H7 (cell line): ENCODE measurements around the gene PKP4. TPM values are rescaled to one million over a fixed set of nuclear protein-coding genes. Genes with fewer than 3 reads are reported as not detected.

Experiments used
- DNase-seq: peaks from one replicate; pipeline ENCODE4 v3.0.0; 2012
- H3K27me3 ChIP-seq: 2 replicates; pipeline ENCODE4 v1.6.0; 2011; ENCODE audit warnings: mild to moderate bottlenecking, low read length; ENCODE audit not compliant: control insufficient read depth, insufficient read depth
- H3K36me3 ChIP-seq: replicated peaks from 2 replicates; pipeline ENCODE4 v1.5.1; 2011; ENCODE audit warnings: low read length; ENCODE audit not compliant: control insufficient read depth, insufficient read depth
- H3K4me3 ChIP-seq: 2 replicates; pipeline ENCODE4 v1.5.1; 2011; ENCODE audit warnings: low read depth, mild to moderate bottlenecking, control low read depth, low read length, moderate library complexity; ENCODE audit not compliant: insufficient read depth
- total RNA-seq: library from RNA; depleted of rRNA; stranded (reverse); fragments of >200 nt; shearing (Covaris generic); gene quantifications from 2 replicates; pipeline ENCODE4 v1.2.3, GENCODE V29; 2014

The PKP4 gene
- total RNA-seq, 1 experiment from 2014 or later = 65.8 TPM

- H3K27me3 ChIP-seq = no peaks in the 10 kb centered on the region
- H3K36me3 ChIP-seq = no peaks in the 10 kb centered on the region
- DNase-seq = no peak
- H3K4me3 ChIP-seq = no peak overlapping the region
Observed at GRCh38 chr2:158529379-158530259, 72.9 kb downstream of the PKP4 start.

DNA sequence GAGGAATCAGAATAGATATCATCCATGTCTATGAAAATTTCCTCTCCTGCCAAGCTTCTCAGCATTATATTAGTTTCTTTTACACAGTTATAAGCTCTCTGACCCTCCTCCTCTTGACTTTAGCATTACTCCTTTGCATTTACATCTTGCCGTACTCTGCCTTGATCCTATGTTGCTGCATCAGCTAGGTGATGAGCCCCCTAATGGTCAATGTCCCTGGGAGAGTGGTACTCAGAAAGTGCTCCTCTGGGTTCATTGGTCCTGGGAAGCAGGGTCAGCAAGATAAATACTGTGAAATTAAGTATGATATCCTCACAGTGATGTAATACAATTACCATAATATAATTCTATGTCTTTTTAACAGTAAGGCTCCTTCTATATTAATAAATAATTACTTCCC, 74.1 kb downstream of the PKP4 start:
- no peaks in the 10 kb centered on the region for H3K27me3 ChIP-seq
- no peak overlapping the region for H3K4me3 ChIP-seq
- H3K36me3 ChIP-seq = no peaks in the 10 kb centered on the region
- DNase-seq = peak; percentile 26

DNA sequence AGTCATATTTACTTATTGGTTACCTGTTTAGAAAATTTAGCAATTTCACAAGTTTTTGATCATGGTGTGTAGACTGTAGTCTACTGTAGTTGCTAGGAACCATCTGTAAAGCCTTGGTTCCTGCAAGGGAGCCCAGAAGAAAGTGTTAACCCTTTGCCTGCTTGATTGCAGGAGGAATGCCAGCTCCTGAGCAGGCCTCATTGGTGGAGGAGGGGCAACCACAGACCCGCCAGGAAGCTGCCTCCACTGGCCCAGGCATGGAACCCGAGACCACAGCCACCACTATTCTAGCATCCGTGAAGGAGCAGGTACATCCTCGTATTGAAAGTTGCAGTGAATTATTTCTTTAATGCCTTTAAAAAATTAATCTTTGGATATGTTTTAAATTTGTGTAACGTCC, 76.3 kb downstream of the PKP4 start:
- Histone ChIP-seq H3K4me3 (no peak overlapping the region), H3K36me3 (no peaks in the 10 kb centered on the region; the same call in 1 of the 2 replicates), H3K27me3 (no peaks in the 10 kb centered on the region)
- DNase-seq = no peak

GRCh38 chr2:158539176-158540005, 82.6 kb downstream of the PKP4 start:
- DNase-seq = no peak
- H3K36me3 ChIP-seq = no peaks in the 10 kb centered on the region; the same call in 1 of the 2 replicates
- H3K4me3 ChIP-seq = no peak overlapping the region
- no peaks in the 10 kb centered on the region for H3K27me3 ChIP-seq

DNA sequence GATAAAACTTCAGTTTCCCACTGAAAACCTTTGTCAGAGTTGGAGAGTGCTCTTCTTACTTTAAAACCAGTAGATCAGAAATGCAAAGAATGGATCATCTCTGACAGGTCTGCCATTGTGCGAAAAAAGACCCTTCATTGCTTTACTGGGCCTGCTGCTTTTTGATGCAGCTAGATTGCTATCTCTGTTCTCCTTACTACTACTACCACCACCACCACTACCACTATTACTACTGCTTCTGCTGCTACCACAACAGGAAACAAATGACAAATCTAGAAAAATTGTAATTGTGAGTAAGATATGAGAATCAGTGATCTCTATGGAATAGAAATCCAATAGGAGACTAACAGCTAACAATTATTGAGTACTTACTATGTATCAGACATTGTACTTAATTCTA, 85.8 kb downstream of the PKP4 start:
- H3K4me3 ChIP-seq = no peak overlapping the region
- no peaks in the 10 kb centered on the region; the same call in 1 of the 2 replicates for H3K36me3 ChIP-seq
- no peak for DNase-seq
- no peaks in the 10 kb centered on the region for H3K27me3 ChIP-seq

GRCh38 chr2:158543957-158544356, 87.2 kb downstream of the PKP4 start:
- no peaks in the 10 kb centered on the region for H3K27me3 ChIP-seq
- no peak for DNase-seq
- peaks cover 5% of the 10 kb centered on the region for H3K36me3 ChIP-seq
- no peak overlapping the region for H3K4me3 ChIP-seq

DNA sequence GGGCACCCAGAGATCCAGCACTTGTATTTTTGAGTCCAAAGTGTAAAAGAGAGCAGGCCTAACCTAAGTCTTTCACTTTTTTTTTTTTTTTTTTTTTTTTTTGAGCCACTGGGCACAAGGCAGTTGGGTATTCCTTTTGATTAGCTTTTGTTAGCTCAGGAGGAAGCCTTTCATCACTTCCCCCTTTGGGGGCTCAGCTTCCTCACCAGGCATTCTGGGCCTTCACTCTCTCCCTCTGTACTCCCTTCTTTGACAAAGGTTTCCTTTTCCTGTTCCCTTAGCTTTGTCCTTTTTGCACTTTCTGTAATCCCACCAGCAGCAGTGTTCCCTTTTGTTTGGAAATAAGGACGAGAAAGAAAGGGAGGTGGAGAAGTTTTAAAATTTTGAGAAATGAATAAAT, 88.2 kb downstream of the PKP4 start:
- Histone ChIP-seq H3K4me3 (no peak overlapping the region), H3K27me3 (no peaks in the 10 kb centered on the region), H3K36me3 (peaks cover 5% of the 10 kb centered on the region)
- DNase-seq = no peak

- DNase-seq = no peak
- Histone ChIP-seq H3K36me3 (peaks cover 5% of the 10 kb centered on the region), H3K4me3 (no peak overlapping the region), H3K27me3 (no peaks in the 10 kb centered on the region)
Observed at GRCh38 chr2:158546412-158547144, 89.8 kb downstream of the PKP4 start.

DNA sequence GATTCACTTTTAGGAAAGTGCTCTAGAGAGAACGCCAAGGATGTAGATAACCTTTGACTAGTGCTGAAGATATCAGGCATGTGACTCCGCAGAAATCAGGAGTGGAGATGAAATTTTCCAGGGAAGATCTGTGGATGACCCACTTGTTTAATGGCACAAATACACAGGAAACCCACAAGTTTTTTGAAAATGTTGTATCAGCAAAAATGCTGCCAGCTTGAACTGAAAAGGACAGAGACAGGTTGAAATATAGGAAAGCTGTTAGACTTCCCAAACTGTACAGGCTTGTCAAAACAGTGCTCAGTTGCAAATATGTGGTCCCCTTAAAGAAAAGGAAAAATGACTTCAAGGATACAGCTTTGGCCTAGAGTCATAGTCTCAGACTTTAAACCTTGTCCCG, 96.5 kb downstream of the PKP4 start:
- no peaks in the 10 kb centered on the region for H3K27me3 ChIP-seq
- DNase-seq = no peak
- H3K4me3 ChIP-seq = no peak overlapping the region
- peaks cover 5% of the 10 kb centered on the region for H3K36me3 ChIP-seq

DNA sequence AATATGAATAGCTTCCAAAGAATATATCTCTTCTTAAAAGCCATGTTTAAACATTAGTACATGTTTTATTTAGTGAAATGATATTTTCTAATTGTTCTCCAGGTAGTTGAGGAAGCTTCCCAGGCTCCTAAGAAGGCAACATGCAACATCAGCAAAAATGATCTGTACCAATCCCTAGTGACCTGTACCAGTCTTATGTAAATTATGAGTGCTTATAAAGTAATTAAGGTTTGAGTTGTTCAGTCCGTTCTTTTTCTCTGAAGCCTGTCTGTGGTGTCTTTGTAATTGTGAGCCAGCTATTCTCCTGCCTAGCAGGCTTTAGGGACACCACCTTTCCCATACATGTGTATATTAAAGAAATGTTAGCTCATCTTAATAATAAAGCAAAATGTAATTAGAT, 98.2 kb downstream of the PKP4 start:
- H3K27me3 ChIP-seq = no peaks in the 10 kb centered on the region

GRCh38 chr2:158556124-158556523, 99.4 kb downstream of the PKP4 start:
- DNase-seq = no peak
- H3K4me3 ChIP-seq = no peak overlapping the region
- H3K27me3 ChIP-seq = no peaks in the 10 kb centered on the region
- no peaks in the 10 kb centered on the region for H3K36me3 ChIP-seq

More for the DNA sequence above, 98.2 kb downstream of the PKP4 start:
- H3K36me3 ChIP-seq = no peaks in the 10 kb centered on the region; the same call in 1 of the 2 replicates
- no peak for DNase-seq
- H3K4me3 ChIP-seq = no peak overlapping the region

DNA sequence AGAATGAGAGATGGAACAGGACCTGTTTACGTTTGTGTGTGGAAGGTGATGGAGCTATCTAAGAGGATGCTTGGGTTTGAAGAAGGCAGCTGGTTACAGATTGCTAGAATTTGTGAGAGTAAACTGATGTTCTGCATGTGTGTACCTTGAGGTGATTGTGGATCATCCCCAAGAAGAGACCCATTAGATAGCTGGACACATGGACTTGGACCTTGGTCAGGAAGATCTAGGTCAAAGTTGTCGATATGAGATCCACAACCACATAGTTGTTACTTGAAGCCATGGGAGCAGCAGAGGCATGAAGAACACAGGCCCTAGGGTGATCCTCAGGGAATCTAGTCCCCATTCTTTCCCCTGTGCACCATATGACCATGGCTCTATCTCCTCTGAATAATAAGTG, 101.0 kb downstream of the PKP4 start:
- no peak overlapping the region for H3K4me3 ChIP-seq
- DNase-seq = no peak
- H3K36me3 ChIP-seq = no peaks in the 10 kb centered on the region; the same call in 1 of the 2 replicates
- no peaks in the 10 kb centered on the region for H3K27me3 ChIP-seq

DNA sequence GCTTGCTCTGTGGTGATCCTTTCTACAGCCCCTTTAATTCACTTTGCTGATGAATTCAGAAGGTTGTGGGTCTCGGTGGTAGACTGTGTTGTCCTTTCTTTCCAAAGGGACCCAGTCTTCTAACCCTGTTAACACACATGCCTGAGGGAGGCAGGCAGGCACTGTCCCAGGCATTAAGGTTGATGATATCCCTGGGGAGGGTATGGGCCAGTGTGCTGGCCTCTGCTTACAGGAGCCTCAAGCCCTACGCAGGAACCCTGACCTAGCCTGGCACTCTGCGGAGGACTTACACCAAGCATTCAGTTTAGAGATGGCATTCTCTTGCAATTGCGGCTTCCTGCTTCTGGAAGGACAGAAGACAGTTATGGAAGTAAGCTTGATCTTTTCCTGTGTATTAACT, 102.5 kb downstream of the PKP4 start:
- H3K4me3 ChIP-seq = no peak overlapping the region
- H3K36me3 ChIP-seq = no peaks in the 10 kb centered on the region; the same call in 1 of the 2 replicates
- DNase-seq = no peak
- no peaks in the 10 kb centered on the region for H3K27me3 ChIP-seq

GRCh38 chr2:158560259-158560658, 103.5 kb downstream of the PKP4 start:
- no peak for DNase-seq
- Histone ChIP-seq H3K27me3 (no peaks in the 10 kb centered on the region), H3K4me3 (no peak overlapping the region), H3K36me3 (no peaks in the 10 kb centered on the region; the same call in 1 of the 2 replicates)
